CD4-positive, alpha-beta T cell (primary cell): ENCODE measurements around the gene HOXA11. TPM values are rescaled to one million over a fixed set of nuclear protein-coding genes. Genes with fewer than 3 reads are reported as not detected.

ENCODE experiments used
- ATAC-seq: fragments of 200-7000 bp; cut with Tn5 transposase; one replicate; pipeline ENCODE4 v1.10.0; 2022; ENCODE audit warnings: mild to moderate bottlenecking; ENCODE audit not compliant: poor library complexity
- CTCF ChIA-PET: fragments of 350-600 bp; sonication (Branson Sonifier 250); formaldehyde crosslinking; loops from one replicate; lab custom pipeline; 2021; ENCODE audit warnings: antibody characterized with exemption, inconsistent platforms; lab: Charles Lee
- POLR2A ChIA-PET: fragments of 350-600 bp; sonication (Branson Sonifier 250); formaldehyde crosslinking; loops from one replicate; lab custom pipeline; 2021; ENCODE audit warnings: antibody characterized with exemption, inconsistent platforms; lab: Charles Lee
- DNase-seq, 14 experiments: peaks; one replicate each; pipeline ENCODE4 v3.0.0-alpha.2; 2013 to 2020; ENCODE audit warnings: mixed read lengths in 2 of 14
- H3K27ac ChIP-seq, 2 donors: one replicate each; pipeline versions ENCODE4 v1.5.1 to v1.7.0; 2013; ENCODE audit warnings: low read length in 2 of 2, low read depth in 1 of 2, mild to moderate bottlenecking in 1 of 2
- H3K27me3 ChIP-seq, 2 experiments: 1 replicate in 1 of 2; 2 replicates in 1 of 2; pipeline versions ENCODE4 v1.6.1 to v1.7.0; 2013; ENCODE audit warnings: low read length in 2 of 2, control low read depth in 1 of 2, mild to moderate bottlenecking in 1 of 2, moderate library complexity in 1 of 2; ENCODE audit not compliant: insufficient read depth in 2 of 2, control insufficient read depth in 1 of 2
- H3K36me3 ChIP-seq: one replicate; pipeline ENCODE4 v1.6.1; 2013; ENCODE audit warnings: low read length, control low read depth; ENCODE audit not compliant: insufficient read depth
- H3K4me1 ChIP-seq: one replicate; pipeline ENCODE4 v1.6.1; 2013; ENCODE audit warnings: low read length, control low read depth; ENCODE audit not compliant: insufficient read depth
- H3K4me3 ChIP-seq: one replicate; pipeline ENCODE4 v1.5.1; 2013; ENCODE audit warnings: mild to moderate bottlenecking, low read length, moderate library complexity
- H3K9me3 ChIP-seq, 2 experiments: 1 replicate in 1 of 2; 2 replicates in 1 of 2; pipeline versions ENCODE4 v1.6.1 to v1.7.0; 2013; ENCODE audit warnings: low read length in 2 of 2, mild to moderate bottlenecking in 2 of 2, control low read depth in 1 of 2, moderate library complexity in 1 of 2; ENCODE audit not compliant: control insufficient read depth in 1 of 2, insufficient read depth in 1 of 2
- H3K27ac Mint-ChIP-seq: one replicate; pipeline ENCODE4 v1.8.0; 2020; ENCODE audit warnings: mixed read lengths
- H3K27me3 Mint-ChIP-seq: one replicate; pipeline ENCODE4 v1.8.0; 2021; ENCODE audit warnings: mixed read lengths
- H3K36me3 Mint-ChIP-seq: one replicate; pipeline ENCODE4 v1.8.0; 2021; ENCODE audit warnings: low read depth, mixed read lengths
- H3K4me1 Mint-ChIP-seq: one replicate; pipeline ENCODE4 v1.8.0; 2021; ENCODE audit warnings: low read depth, mixed read lengths
- H3K4me3 Mint-ChIP-seq: one replicate; pipeline ENCODE4 v1.8.0; 2020; ENCODE audit warnings: mild to moderate bottlenecking, mixed read lengths
- H3K9me3 Mint-ChIP-seq: one replicate; pipeline ENCODE4 v1.8.0; 2020; ENCODE audit warnings: mixed read lengths
- intact Hi-C, 2 experiments: fragments of 100-400 bp; cut with DNase I in 1 of 2; cut with micrococcal nuclease in 1 of 2; formaldehyde crosslinking; loops; one replicate each; pipeline versions ENCODE4 v1.15.1 to v1.9.0; 2023 to 2025; cut with DNase I, micrococcal nuclease
- total RNA-seq, 174 experiments: library from RNA in 2 of 174; stranded (reverse) in 2 of 174; gene quantifications; one replicate each; pipeline ENCODE4 v1.2.3 and lab custom pipeline; 2021 to 2026
- TF ChIP-seq, protein P1 (sequence below): fragments of 200-600 bp; IDR thresholded peaks from one replicate; pipeline ENCODE4 v1.8.0; 2022; ENCODE audit warnings: antibody characterized with exemption, mild to moderate bottlenecking

The HOXA11 gene
- total RNA-seq, 2 experiments from 2014 or later: not detected

- peaks cover 72% of the 10 kb centered on the region for H3K4me1 ChIP-seq
- Mint-ChIP-seq H3K4me1 (peaks cover 77% of the 10 kb centered on the region), H3K4me3 (peak overlapping the region; percentile 63), H3K27ac (peak overlapping the region; percentile 71), H3K36me3 (no peaks in the 10 kb centered on the region), H3K27me3 (peaks cover 100% of the 10 kb centered on the region), H3K9me3 (no peaks in the 10 kb centered on the region)
- intact Hi-C loops: loop anchor here (5.0 kb wide), 3 partner anchors 32 to 953 kb away; partner anchors contain the start of genes CBX3 (in 1 of the 2), HNRNPA2B1 (in 1 of the 2) and HOXA11 (in 1 of the 2)
- H3K4me3 ChIP-seq: no peak overlapping the region
- ATAC-seq: no peak
- peak in 4 of 14 experiments; percentile 48 to 61 (median 52) for DNase-seq
- H3K27ac ChIP-seq: no peak overlapping the region
- H3K9me3 ChIP-seq: peaks cover 0 to 74% of the 10 kb centered on the region in 2 experiments
- TF ChIP-seq, protein P1, sequence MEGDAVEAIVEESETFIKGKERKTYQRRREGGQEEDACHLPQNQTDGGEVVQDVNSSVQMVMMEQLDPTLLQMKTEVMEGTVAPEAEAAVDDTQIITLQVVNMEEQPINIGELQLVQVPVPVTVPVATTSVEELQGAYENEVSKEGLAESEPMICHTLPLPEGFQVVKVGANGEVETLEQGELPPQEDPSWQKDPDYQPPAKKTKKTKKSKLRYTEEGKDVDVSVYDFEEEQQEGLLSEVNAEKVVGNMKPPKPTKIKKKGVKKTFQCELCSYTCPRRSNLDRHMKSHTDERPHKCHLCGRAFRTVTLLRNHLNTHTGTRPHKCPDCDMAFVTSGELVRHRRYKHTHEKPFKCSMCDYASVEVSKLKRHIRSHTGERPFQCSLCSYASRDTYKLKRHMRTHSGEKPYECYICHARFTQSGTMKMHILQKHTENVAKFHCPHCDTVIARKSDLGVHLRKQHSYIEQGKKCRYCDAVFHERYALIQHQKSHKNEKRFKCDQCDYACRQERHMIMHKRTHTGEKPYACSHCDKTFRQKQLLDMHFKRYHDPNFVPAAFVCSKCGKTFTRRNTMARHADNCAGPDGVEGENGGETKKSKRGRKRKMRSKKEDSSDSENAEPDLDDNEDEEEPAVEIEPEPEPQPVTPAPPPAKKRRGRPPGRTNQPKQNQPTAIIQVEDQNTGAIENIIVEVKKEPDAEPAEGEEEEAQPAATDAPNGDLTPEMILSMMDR: no peak
- ChIA-PET CTCF (no interaction called here), POLR2A (no interaction called here)
- no peaks in the 10 kb centered on the region for H3K36me3 ChIP-seq
- H3K27me3 ChIP-seq: peaks cover 93 to 97% of the 10 kb centered on the region in 2 experiments
Observed at GRCh38 chr7:27154901-27155815, 29.9 kb downstream of the HOXA11 start.

DNA sequence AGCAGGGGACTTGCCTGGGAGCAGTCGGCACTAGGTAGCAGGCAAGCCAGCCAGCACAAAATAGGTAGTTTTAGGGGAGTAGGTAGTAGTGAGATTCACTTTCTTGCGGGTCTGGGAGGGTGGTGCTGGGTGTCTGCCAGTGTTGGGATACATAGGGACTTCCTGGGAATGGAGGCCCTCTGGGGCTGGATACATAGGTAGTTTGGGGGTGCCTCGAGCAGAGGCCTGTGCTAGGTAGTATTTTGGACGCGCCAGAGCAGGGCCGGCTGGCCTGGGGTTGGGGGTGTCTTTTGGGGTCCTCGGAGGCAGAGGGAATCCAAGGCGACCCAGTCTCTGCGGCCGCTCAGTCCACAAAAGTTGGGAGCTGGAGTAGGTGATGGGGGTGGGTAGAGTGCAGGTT lies 30.7 kb downstream of the HOXA11 start:
- H3K27ac Mint-ChIP-seq: peak overlapping the region; percentile 71
- H3K36me3 ChIP-seq: no peaks in the 10 kb centered on the region
- POLR2A ChIA-PET: no interaction called here
- no peaks in the 10 kb centered on the region for H3K36me3 Mint-ChIP-seq
- peaks cover 71% of the 10 kb centered on the region for H3K4me1 Mint-ChIP-seq
- TF ChIP-seq, protein P1: no peak
- no peak overlapping the region for H3K4me3 ChIP-seq
- ATAC-seq: no peak
- no peak overlapping the region for H3K27ac ChIP-seq
- intact Hi-C loops: loop anchor here (5.0 kb wide), 2 partner anchors 33 to 43 kb away; partner anchors contain the start of gene HOXA11 (in 1 of the 2)
- peaks cover 100% of the 10 kb centered on the region for H3K27me3 Mint-ChIP-seq
- peaks cover 0 to 72% of the 10 kb centered on the region in 2 experiments for H3K9me3 ChIP-seq
- peak overlapping the region; percentile 8 for H3K4me3 Mint-ChIP-seq
- peaks cover 70% of the 10 kb centered on the region for H3K4me1 ChIP-seq
- CTCF ChIA-PET: no interaction called here
- H3K9me3 Mint-ChIP-seq: no peaks in the 10 kb centered on the region
- peak in 1 of 14 experiments; percentile 31 for DNase-seq
- peaks cover 91 to 97% of the 10 kb centered on the region in 2 experiments for H3K27me3 ChIP-seq

- intact Hi-C loops: loop anchor here (5.0 kb wide), 2 partner anchors 34 to 44 kb away; partner anchors contain the start of gene HOXA11 (in 1 of the 2)
- no peak overlapping the region for H3K27ac ChIP-seq
- Mint-ChIP-seq H3K27me3 (peaks cover 100% of the 10 kb centered on the region), H3K4me1 (peaks cover 68% of the 10 kb centered on the region), H3K36me3 (no peaks in the 10 kb centered on the region), H3K9me3 (no peaks in the 10 kb centered on the region), H3K4me3 (peak overlapping the region; percentile 1), H3K27ac (no peak overlapping the region)
- DNase-seq: no peak
- peaks cover 66% of the 10 kb centered on the region for H3K4me1 ChIP-seq
- H3K27me3 ChIP-seq: peaks cover 91 to 97% of the 10 kb centered on the region in 2 experiments
- TF ChIP-seq, protein P1: no peak
- H3K36me3 ChIP-seq: no peaks in the 10 kb centered on the region
- POLR2A ChIA-PET: no interaction called here
- CTCF ChIA-PET: no interaction called here
- peaks cover 0 to 71% of the 10 kb centered on the region in 2 experiments for H3K9me3 ChIP-seq
- no peak overlapping the region for H3K4me3 ChIP-seq
- ATAC-seq: no peak
Observed at GRCh38 chr7:27153526-27153925, 31.5 kb downstream of the HOXA11 start.
